HG03064 (cell line): ENCODE results near the gene CHST11.

Experiments used
- ATAC-seq: cut with Tn5 transposase; IDR thresholded peaks from one replicate; pipeline ENCODE4 v1.9.1; 2021; ENCODE audit warnings: low read depth; ENCODE audit not compliant: unreplicated experiment

CHST11 gene

DNA sequence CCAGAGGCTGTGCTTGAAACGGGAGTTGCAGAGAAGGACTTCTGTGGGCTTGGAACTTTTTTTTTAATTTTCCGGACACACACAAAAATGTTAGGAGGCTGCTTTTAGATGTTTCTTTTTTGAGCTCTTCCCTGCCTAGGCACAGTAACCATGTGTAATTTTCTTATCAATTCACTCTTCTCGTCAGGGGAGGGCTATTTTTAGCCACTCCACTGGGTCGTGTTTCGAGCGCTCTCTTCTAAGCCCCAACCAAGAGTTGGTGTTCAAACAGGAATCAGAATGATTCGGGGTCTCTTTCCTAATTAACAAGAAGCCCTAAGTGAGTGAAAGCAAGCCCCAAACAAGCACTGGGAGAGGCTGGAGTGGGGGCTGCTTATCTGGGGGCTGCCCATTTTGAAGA lies 162.6 kb downstream of the CHST11 start:
- no peak for ATAC-seq

DNA sequence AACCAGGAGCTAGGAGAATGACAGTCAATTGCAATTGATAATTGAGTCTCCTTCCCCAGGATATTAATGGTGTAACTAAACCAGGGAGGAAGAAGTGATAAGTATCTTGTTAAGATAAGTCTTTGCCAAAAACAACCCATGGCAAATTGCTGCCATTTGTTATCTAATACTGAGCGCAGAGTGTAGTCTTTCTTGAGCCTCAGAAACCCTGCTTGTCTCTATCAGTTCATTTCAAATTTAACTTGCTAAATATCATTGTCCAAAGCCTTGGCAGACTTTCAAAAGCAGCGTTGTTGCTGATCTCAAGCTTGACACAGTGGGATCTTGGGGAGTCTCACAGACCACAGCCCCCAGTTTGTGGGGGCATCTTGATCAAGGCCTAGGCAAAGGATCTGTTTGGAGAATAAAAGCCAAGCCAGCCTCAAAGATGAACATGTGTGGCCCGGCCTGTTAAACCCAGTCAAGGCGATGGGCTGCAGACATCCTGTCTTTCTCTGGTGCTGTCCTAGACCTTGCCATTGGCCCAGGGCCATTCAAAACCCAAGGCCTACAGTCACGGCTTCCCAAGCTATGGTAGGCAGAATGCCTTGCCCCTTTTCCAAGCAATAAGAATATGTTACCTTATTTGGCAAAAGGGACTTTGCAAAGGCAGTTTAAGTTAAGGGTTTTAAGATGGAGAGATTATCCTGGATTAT lies 164.2 kb downstream of the CHST11 start:
- no peak for ATAC-seq

DNA sequence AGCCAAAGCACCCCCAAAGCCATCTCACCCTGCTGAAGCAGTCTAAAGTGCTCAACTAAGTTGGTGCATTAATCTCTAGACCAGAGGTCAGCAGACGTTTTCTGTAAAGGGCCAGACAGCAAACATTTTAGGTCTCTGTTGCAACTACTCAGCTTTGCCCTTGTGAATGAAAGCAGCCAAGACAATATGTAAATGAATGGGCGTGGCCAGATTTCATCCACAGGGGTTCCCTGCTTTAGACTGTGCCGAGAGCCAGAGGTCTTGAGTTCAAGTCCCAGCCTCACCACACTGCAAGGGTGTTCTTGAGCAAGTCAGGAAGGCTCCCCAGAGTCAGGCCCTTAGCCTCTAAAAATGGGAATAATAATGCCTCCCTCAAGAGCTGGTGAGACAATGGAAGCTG lies 166.2 kb downstream of the CHST11 start:
- ATAC-seq = no peak

DNA sequence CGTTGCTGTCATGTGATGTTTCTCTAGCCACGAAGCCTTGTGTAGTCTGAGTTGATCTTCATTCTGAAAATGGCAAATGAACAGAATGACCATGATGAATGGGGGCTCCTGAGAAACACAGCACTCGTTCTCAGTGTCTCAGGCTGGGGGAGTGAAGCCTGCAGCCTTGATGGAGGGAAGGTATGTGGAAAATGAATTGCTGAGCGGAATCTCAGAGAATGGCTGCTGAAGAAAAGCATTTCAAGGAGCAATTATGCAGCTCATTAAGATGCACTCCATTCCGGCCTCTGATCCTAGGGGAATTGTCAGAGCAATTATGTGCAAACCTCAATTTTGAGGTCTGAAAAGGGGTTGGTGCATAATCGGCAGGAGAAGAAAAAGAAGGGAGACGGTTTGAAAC lies 167.1 kb downstream of the CHST11 start:
- ATAC-seq = no peak

DNA sequence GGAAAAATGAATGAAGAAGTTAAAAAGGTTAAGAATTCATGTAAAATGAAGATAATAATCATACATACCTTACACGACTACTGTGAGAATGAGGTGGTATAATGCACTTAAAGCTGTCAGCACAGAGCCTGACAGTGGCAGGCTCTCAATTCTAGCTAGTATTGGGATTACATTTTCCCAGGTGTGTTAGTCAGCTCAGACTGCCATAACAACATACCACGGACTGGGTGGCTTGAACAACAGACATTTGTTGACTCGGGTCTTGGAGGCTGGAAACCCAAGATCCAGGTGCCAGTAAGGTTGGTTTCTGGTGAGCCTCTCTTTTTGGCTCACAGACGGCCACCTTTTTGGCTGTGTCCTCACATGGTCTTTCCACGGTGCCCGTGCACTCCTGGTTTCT lies 167.8 kb downstream of the CHST11 start:
- ATAC-seq = no peak

DNA sequence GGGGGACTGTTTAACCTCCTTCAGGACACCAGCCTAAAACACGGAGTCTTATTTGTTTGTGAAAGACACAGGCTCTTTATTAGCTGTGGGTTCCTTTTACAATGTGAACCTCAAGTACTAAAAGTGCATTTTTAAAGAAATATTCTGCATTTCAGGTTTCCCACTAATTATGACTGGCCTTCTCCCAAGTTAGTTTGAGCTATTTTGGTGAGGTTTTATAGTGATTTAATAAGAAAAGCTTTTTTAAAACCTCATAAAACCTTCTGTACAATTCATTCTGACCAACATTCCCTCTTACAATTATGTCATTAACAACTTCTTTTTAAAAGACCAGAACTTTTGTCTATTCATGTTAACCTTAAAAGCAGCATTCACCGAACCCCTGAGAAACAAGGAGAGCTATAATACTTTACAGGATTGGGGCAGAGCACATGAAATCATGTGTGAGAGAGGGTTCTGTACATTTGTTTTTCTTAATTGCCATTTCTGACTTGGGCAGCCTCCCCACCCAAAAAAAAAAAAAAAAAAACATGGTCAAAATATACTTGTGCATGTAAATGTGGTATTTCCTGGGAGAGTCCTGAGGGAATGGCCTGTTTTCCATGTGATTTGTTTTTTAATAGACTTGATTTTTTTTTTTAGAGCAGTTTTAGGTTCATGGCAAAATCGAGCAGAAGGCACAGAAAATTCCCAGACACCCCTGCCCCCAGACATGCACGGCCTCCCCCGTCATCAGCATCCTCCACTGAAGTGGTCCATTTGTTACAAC lies 169.5 kb downstream of the CHST11 start:
- no peak for ATAC-seq

DNA sequence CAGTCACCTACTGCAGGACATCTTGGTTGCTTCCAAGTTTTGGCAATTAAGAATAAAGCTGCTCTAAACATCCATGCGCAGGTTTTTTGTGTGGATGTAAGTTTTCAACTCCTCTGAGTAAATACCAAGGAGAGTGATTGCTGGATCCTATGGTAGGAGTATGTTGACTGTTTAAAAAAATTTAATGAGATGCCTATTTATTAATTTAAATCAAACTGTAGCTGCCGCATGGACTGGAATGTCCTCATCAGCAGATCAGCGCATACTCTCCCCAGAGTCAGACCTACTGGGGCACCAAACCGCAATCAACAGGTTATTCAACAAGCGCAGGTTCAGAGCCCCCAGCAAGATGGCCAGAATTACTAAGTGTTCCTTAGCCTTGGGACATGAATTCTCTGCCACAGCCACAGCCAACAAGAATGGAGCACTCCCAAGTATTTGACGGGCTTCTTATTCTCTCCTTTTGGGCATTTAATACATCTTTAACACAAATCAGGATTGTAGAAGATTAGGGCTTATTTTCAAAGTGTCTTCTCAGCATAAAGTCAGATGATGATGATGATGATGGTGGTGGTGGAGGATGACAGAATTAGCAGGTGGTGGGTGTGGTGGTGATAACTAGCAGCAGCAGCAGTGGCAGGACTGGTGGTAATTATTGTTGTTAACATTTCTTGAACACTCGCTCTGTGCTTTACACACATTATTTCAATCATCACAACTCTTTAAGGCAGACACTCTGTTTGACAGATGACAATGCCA lies 170.7 kb downstream of the CHST11 start:
- ATAC-seq = no peak

DNA sequence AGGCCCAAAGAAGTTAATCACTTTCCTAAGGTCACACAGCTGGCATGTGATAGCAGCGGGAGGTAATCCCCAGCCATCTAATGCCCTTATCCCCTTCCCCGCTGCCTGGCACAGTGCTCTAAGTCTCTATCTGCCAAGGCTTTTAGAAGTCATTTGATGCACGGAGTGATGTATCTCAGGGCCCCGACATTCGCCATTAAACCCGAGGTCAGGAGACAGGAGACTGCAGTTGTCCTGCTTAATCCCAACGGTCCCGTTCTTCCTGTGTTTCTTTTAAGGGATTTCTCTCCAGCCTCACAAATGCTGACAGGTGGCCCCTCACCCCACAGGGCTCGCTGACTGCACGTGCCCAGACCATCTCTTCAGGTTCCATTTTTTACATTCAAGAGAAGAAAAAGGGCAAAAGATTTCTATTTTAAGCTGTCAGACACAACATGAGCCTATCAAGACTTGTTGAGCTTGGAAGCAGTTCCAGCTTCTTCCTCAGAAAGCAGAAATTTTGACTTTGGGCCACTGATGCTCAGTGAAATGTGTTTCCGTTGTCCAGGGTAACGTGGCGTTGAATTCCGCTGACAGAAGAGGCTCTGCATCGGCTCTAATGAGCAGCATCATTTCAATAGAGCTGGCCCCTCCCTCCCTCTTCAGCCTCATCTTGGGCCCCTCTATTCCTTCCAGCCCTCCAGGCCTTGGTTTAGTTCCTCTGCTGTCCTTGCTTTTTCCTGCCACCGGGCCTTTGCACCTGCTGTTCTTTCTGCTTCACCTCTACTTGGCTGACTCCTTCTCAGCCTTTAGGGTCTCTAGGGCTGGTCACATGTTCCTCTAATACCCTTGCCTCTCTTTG lies 171.5 kb downstream of the CHST11 start:
- ATAC-seq = no peak

DNA sequence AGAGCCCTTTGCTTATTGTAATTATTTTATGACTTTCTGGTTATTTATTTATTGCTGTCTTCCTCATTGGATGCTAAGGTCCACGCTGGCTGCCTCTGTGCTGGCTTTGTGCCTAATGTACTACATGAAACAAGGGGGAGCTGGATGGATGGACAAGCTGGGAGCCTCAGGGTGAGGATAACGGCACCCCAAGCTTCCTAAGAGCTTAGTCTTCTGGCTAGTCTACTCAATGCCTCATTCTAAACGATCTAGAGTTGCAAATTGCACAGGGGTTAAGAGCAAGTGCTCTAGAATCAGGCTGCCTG lies 172.0 kb downstream of the CHST11 start:
- no peak for ATAC-seq

DNA sequence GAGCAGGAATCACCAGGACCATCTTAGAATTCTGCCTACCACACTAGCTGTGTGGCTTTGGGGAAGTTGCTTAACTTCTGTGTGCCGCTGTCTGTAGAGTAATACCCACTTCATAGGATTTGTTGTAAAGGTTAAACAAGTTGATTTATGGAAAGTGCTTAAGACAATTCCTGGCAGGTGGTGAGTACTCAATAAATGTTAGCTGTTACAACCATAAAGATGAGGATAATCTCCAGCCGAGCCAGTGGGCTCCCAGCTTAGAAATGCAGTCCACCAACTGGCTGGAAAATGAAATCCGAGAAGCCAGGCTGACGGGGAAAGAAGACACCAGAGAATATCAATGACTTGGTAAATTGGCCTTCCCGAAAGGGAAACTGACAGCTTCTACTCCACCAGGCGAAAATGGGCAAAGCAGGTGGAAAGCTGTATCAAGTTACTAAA lies 173.5 kb downstream of the CHST11 start:
- ATAC-seq = no peak

DNA sequence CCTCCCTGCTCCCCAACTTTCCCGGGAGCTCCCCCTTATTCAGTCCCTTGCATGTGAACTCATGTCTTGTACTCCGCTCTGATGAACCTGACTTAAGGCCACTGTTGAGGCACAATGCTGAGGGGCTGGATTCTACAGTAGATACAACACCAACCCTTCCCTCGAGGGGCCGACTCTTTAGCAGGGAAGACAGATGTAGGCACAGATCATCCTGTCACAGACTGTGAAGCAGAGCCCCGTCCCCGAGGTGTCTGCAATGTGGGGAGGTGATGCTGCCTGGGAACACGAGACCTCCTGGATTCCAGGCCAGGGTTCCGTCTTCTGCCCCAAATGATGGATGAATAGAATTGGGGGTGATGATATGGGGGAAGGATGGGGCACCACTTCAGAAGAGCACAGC lies 175.1 kb downstream of the CHST11 start:
- ATAC-seq = no peak

DNA sequence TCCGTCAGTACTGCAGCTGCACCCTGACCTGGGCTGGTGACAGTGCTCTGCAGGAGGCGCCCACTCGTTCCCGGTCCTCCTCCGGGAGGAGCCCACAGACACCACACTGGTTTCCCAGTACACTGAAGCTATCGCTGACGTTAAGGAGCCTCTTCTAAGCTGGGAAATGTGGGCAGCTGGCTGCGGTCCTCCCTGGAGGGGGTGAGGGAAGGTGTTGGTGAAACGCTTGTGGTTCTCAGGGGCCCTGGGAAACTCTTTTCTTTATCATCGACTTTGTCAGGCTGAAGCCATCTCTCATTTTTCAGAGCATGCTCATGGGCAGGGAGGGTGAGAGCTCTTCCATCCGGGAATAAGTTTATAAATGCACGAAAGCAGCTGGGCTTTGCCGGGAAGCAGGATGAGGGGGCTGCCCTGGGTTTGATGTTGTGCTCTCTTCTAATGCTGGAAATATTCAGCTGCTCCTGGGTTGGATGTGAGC lies 176.0 kb downstream of the CHST11 start:
- no peak for ATAC-seq

DNA sequence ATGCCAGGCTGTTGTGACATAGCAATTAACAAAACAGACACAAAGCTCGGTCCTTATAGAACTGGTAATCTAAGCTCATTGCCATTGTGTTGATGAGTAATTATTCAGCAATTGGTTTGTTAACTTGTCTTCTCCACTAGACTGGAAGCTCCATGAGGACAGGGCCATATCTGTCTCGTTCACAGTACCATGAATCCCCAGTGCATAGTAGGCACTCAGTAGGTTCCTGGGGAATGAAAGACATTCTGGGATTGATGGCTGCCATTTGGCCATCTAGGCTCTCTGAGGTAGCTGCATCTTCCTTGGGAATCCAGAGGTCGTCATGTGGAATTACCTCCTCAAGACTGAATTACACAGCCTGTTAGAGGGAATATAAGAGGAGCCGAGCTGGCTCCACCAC lies 177.3 kb downstream of the CHST11 start:
- ATAC-seq = no peak

DNA sequence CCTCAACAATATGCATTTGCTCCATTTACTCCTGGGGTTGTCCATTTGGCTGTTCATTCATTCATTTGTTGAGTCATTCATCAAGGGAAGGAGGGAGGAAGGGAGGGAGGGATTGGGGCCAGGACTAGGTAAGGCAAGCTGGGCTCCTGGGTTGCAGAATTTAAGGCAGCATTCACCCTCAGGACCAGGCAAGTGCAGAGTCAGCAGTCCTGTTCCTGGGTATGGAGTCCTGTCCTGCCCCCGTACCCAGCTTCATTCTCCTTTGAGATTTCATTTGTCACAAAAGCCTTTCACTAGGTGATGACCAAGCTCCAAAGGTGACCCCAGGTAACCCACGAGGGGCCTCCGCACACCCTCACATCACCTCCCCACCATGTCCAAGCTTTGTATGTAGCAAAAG lies 178.1 kb downstream of the CHST11 start:
- no peak for ATAC-seq

DNA sequence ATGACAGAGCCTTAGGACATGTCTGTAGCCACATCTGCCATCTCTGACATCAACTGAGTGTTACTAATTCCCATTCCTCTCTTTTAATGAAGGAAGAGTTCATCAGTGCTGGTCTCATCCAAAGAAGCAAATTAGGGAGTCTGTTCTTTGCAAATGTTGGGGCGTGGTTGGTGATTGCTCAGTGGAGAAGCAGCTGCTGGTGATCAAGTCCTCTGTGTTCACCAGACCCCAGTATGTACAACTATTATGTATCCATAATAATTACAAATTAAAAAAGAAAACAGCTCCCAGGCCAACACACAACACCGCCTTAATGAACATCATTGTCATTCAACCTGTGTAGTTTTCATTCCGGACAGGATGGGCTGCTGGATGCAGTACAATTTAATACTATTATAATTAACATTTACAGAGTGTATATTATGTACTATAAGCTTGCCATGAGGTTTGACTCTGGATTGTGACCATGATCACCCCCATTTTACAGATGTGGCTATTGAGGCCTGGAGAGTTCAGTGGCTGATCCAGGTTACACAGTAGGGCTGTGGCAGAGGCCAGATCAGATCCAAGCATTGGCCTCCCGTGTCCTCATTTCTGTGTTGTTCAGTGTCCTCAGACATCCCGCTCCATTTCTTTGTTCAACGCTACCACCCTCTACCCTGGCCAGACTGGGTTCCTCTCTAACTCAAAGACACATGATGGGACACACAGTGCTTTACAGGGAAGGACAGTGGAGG lies 179.0 kb downstream of the CHST11 start:
- ATAC-seq = no peak

DNA sequence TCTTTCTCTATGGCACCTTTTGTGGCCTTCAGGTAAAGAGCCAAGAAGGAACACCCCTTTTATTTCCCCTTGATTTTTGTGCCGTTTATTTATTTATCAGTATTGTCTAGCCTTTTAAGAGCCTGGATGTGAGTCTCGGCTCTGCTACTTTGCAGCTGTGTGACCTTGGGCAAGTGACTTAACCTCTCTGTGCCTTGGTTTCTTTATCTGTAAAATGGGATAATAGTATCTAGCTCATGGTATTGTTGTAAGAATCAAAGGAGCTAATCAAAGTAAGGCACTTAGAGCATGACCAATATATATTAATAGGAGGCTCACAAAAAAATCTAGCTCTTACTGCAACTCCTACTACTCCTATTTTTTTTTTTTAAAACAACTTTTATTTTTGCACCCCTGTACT lies 179.7 kb downstream of the CHST11 start:
- no peak for ATAC-seq

DNA sequence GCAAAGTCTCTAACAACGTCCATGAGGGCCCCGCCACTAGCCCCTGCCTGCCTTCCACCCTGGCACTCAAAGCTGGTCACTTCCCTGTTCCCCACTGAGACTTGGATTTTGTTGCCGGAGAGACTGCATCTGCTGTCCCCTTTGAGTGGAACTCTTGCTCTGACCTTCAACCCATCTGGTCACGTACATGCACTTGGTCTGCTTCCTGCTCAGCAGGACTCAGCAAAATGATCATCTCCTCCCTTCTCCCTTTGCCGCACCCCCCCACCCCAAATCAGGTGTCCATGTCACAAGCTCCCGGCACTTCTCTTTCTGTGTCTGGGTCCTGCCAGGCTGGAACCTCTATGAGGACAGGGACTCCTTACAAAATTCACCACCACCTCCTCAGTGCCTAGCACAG lies 180.9 kb downstream of the CHST11 start:
- ATAC-seq = no peak

DNA sequence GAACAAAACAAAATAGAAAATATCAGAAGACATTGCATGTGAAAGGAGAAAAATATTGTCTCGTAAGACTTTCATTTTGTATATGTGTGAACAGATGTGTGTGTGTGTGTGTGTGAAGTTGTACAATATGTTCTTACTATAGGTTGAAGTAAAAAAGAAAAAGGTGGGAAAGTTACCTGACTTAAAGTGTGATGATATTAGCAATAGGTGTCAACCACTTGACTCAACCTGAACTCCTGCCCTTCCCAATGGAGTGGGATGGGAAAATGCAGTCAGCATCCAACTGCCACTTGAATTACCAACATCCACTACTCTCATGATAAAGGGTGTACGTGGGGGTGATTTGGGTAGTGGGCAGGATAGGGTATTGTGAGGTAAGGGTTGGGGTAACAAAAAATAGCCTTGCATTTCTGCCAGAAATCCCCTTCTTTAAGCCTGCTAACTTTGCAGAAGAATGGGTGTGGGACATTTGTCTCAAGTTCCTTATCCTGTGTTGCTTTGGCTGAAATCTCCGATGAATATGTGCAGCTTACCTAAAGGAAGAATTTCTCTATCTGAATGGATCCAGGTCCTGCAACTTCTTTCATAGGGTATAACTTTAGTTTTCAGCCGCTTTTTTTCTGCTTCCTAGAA lies 181.6 kb downstream of the CHST11 start:
- no peak for ATAC-seq

DNA sequence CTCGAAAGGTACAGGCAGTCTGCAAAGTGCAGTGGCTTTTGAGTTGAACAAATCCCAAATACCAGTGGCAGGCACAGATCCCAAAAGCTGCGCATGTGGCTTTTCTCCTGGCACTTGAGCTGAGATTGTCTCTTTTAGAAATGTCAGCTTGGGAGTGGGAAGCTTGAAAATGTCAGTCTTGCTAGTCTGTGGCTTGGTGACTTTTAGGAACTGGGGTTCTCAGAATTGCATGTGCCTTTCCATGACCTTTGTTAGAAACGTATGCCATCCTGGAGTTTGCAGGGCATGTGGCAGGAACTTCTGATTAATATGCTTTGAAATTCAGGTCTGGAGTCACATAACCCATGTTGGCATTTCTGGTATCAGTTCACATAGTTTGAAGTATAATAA lies 182.1 kb downstream of the CHST11 start:
- no peak for ATAC-seq

DNA sequence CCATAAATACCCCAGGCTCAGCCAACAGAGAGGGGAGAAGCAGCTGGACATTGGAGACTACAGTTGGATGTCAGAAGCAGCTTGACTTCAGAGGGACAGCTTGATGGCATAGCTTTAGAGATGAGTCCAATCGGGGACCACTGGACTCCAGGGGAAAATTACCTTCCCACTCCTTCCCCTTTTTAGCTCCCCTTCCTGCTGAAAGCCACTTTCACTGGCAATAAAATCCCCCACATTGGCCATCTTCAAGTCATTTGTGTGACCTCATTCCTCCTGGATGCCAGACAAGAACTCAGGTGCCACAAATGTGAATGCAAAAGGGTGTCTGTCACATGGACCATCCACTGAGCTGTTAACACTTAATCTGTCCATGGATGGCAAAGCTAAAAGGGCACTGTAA lies 184.2 kb downstream of the CHST11 start:
- no peak for ATAC-seq
